ENCODE data around the gene GLIS1.

DNA sequence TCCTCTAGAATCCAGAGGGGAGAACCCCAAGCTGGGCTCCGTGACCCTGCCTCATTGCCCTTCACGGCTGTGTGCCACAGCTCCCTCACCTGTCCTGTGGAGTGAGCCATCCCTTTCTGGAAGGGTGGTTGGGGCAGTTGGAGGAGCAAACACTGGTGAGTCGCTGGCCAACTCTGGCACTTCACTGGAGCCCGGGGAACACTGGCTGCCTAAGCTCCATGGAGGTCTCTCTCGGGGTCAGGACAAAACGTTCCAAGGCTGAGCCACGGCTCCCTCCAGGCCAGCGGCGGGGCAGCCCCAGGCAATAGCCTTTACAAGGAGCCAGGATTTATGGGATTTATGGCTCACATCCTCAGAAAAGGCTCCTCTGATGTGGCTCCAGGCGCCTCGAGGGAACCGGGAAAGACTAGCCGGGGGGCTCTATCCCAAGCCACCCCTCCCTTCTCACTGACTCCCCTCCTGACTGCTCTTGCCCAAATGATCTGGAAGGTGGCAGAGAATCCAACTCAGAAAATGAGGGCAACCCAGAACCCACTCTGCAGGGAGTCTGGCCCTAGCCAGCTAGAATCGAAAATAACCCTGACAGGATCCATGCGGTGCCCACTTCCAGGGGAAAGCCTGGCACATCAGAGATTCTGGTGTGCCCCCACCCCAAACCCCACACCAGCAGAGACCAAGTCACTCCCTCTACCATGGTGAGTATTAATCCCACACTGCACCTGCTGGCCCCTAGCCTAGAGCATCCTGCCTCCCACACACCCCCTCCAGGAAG is 75.2 kb downstream of the GLIS1 start:
- no peak for TF ChIP-seq CTCF (conservative IDR thresholded peaks at IDR 0.05; ENCODE audit: low read depth, low read length)
- no peak for TF ChIP-seq EZH2 (IDR thresholded peaks at IDR 0.05; ENCODE audit: borderline replicate concordance, low read depth, low read length, poor library complexity, severe bottlenecking)

Measured in A673 (cell line).